ENCODE data around the gene ST6GALNAC5.

- no peak for TF ChIP-seq CTCF (IDR thresholded peaks at IDR 0.05 in 4 of 5, conservative IDR thresholded peaks at IDR 0.05 in 1 of 5)
- TF ChIP-seq POLR2A (IDR thresholded peaks at IDR 0.05): no peak
These were observed 148.6 kb downstream of the ST6GALNAC5 start for GRCh38 chr1:77015748-77016341.

All from gastrocnemius medialis (tissue), 4 donors.